HL-60 (cell line): ENCODE results near the gene OPTN.

Source experiments
- POLR2AphosphoS5 ChIP-seq: IDR thresholded peaks from 2 replicates; pipeline ENCODE4 v1.6.1; 2012; ENCODE audit warnings: low read depth
- REST ChIP-seq: IDR thresholded peaks from 2 replicates; pipeline ENCODE4 v1.6.1; 2012; ENCODE audit warnings: low read depth; ENCODE audit not compliant: insufficient replicate concordance
- TF ChIP-seq, protein P1 (sequence below): IDR thresholded peaks from one replicate; pipeline ENCODE4 v1.5.1; 2011; ENCODE audit warnings: low read length, control low read depth, inconsistent platforms; ENCODE audit not compliant: insufficient read depth

DNA sequence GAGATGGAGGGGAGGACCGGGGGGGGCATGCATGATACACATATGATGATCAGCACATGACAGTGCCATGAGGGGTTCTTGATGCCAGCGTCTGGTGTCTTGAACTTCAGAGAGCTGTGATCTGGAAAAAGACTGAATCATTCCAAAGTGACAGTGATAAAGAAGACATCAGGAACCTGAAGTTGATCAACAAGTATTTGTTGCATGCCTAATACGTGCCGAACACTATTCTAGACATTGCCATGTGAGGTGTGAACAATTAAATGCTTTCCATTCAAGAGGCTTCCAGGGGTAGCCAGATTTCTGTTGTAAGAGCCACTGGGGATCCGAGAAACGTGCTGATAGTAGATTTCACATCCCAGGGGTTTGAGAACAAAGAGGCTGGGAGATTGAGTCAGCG lies 67.6 kb downstream of the OPTN start:
- TF ChIP-seq, protein P1, sequence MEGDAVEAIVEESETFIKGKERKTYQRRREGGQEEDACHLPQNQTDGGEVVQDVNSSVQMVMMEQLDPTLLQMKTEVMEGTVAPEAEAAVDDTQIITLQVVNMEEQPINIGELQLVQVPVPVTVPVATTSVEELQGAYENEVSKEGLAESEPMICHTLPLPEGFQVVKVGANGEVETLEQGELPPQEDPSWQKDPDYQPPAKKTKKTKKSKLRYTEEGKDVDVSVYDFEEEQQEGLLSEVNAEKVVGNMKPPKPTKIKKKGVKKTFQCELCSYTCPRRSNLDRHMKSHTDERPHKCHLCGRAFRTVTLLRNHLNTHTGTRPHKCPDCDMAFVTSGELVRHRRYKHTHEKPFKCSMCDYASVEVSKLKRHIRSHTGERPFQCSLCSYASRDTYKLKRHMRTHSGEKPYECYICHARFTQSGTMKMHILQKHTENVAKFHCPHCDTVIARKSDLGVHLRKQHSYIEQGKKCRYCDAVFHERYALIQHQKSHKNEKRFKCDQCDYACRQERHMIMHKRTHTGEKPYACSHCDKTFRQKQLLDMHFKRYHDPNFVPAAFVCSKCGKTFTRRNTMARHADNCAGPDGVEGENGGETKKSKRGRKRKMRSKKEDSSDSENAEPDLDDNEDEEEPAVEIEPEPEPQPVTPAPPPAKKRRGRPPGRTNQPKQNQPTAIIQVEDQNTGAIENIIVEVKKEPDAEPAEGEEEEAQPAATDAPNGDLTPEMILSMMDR = no peak
- TF ChIP-seq POLR2AphosphoS5 (no peak), REST (no peak)
